NCI-H2171 treated with DMSO at 0.1 percent for 48 hours (cell line): ENCODE results near the gene TXNDC9.
A peak's percentile ranks its signal among the peaks of the same experiment; 100 is the strongest.
"Not testable (repeated sequence)": the region's sequence is repeated elsewhere in the genome, so short reads cannot be mapped to it uniquely, and the experiment has no call there.

Experiments
- DNase-seq: peaks from one replicate; lab custom pipeline; 2025; lab: John Stamatoyannopoulos, UW

The TXNDC9 gene

GRCh38 chr2:99325384-99325783 is 10.7 kb downstream of the TXNDC9 start:
- DNase-seq: no peak

GRCh38 chr2:99317873-99318200 is 18.3 kb downstream of the TXNDC9 start:
- not testable (repeated sequence) for DNase-seq

DNA sequence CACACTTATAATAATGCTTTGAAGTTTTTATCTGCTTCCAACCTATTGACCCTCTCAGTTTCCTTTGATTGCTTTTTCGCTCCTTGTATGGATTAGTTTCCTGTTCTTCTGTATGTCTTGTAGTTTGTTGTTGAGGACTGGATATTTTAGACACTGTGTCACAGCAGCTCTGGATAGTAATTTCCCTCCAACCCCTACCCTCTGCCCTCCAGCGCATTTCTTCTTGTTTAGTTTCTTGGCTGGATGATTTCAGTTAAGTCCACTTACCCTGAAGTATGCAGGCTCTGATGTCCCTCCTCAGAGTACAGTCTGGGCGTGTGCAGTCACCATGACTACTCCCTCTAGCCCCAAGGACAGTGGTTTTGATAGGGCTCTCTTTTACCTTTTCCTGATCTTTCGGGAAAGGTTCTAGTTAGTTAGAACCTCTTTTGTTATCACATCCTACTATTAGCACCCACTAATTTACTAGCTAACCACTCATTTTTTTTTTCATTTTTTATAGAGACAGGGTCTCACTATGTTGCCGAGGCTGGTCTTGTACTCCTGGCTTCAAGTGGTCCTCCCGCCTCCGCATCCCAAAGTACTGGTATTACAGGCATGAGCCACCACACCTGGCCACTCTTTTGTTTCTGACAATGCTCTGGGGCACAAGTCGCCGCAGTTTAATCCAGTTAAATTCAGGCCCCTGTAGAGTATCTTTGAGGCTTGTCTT is 18.8 kb downstream of the TXNDC9 start:
- no peak for DNase-seq

- not testable (repeated sequence) for DNase-seq
Measured at GRCh38 chr2:99301097-99301496, 35.0 kb downstream of the TXNDC9 start, which contains the start of gene LYG1. TSS of gene LYG1 (minus strand) at chr2:99301197. CDS start at chr2:99295670, 5,527 bp downstream.

DNA sequence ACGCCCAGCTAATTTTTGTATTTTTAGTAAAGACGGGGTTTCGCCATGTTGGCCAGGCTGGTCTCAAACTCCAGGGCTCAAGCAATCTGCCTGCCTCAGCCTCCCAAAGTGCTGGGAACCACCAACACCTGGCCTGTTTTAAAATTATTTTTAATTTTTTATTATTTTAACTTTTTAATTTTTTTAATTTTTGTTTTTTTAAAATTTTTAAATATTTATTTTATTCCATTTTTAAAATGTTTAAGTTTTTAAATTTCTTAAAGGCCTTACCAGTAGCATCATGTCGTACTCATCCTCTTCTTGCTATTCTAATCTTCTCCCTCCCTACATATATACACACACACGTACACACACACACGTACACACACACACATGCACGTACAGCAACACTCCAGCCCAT is 36.6 kb downstream of the TXNDC9 start:
- no peak for DNase-seq

DNA sequence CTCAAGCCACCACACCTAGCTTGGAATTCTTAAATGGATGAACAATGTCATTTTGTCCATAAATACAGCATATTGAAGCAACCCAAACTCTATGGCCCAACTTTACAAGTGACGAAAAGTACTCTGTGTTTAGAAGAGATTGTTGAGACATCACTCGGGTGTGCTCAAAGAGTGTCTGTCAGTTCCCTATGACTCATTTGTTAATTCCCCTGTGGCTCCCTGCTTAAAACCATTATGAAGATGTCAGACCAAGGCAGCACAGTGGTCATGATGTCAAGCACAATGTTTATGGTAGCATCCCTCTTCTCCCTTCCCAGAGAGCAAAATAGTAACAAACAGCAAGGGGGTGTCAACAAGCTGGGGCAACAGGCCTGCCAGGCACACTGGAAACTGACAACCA is 38.1 kb downstream of the TXNDC9 start:
- no peak for DNase-seq

GRCh38 chr2:99285526-99285925 is 50.6 kb downstream of the TXNDC9 start:
- no peak for DNase-seq

GRCh38 chr2:99279969-99280695 is 56.0 kb downstream of the TXNDC9 start:
- DNase-seq: no peak

DNA sequence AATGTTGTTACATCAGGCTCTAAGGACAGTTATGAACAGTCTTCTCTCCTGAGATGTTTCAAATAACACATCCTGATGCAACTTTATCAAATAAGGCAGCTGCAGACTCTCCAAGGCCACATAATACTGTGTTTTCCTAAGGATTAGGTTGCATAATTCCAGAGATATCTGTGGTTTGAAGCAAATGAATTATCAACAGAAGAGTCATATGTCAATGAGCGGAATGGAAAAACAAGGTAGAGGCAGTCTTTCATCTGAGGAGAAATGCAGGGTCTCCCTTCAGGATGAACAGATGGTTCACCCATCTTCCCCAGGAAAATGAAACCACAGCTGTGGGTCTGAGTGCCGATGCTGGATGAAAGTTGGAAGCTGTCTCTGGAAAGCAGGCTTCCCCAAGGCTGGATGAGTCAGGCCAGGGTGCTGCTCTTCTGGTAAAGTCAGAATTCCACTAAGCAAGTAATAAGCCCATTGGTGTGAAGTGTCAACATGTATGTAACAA is 57.3 kb downstream of the TXNDC9 start:
- DNase-seq: peak; percentile 94

DNA sequence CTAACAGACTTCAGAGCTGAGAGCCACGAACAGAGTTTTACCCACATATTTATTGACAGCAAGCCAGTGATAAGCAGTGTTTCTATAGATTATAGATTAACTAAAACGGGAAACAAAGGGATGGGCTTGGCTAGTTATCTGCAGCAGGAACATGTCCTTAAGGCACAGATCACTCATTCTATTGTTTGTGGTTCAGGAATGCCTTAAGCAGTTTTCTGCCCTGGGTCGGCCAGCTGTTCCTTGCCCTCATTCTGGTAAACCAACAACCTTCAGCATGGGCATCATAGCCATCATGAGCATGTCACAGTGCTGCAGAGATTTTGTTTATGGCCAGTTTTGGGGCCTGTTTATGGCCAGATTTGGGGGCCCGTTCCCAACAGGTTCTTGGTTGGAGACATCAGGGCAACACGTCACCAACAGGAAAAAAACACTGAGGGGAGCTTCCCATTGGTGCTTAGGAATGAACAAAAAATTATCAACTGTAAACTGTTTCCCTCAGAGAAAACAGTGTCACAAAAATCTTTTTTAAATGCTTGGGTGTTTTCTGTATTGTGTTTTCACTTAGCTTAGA is 57.9 kb downstream of the TXNDC9 start:
- DNase-seq: peak; percentile 30

- DNase-seq: no peak
Measured at GRCh38 chr2:99275882-99276281, 60.3 kb downstream of the TXNDC9 start.
